Ovary (tissue), 9 donors: ENCODE results near the gene FBXL20. TPM values are rescaled to one million over a fixed set of nuclear protein-coding genes. Genes with fewer than 3 reads are reported as not detected.

ENCODE experiments used
- DNase-seq, 5 donors: peaks; one replicate each; pipeline ENCODE4 v3.0.0-alpha.2; 2019 to 2020
- H3K27ac ChIP-seq, 2 donors: fragments of 200-600 bp; one replicate each; pipeline versions ENCODE4 v1.5.1 to v1.8.0; 2019 to 2022
- H3K27me3 ChIP-seq: fragments of 200-600 bp; one replicate; pipeline ENCODE4 v1.8.0; 2022
- H3K36me3 ChIP-seq: fragments of 200-600 bp; sonication (generic); one replicate; pipeline ENCODE4 v1.5.1; 2019
- H3K4me1 ChIP-seq: one replicate; pipeline ENCODE4 v1.8.1; 2013; ENCODE audit warnings: mild to moderate bottlenecking, moderate library complexity; ENCODE audit not compliant: insufficient read depth
- H3K4me3 ChIP-seq: fragments of 200-600 bp; sonication (generic); one replicate; pipeline ENCODE4 v1.5.1; 2017
- H3K9me3 ChIP-seq, 2 donors: fragments of 200-600 bp in 1 of 2; sonication (generic) in 1 of 2; one replicate each; pipeline versions ENCODE4 v1.5.1 to v1.8.1; 2013 to 2019; ENCODE audit warnings: mild to moderate bottlenecking in 1 of 2, moderate library complexity in 1 of 2
- EP300 ChIP-seq: sonication (generic); formaldehyde crosslinking; IDR thresholded peaks from one replicate; pipeline ENCODE4 v1.6.1; 2017; ENCODE audit warnings: antibody characterized with exemption
- POLR2A ChIP-seq: fragments of 450-650 bp; IDR thresholded peaks from one replicate; pipeline ENCODE4 v1.6.1; 2017; ENCODE audit warnings: antibody characterized with exemption, mild to moderate bottlenecking, moderate library complexity
- WGBS, 3 donors: extraction: QIAGEN DNeasy Blood & Tissue Kit in 1 of 3; methylation state at CpG; one replicate each; pipeline versions ENCODE4 v1.1.5 to v1.1.7; 2013 to 2017; 5-methylcytosine and 5-hydroxymethylcytosine counted together
- intact Hi-C, 4 donors: fragments of 100-400 bp; cut with DNase I; formaldehyde crosslinking; loops; one replicate each; pipeline versions ENCODE4 v1.11.0 to v1.15.1; 2022 to 2023
- polyA plus RNA-seq, 2 donors: library from polyadenylated mRNA; stranded (reverse); fragments of 200-250 nt in 1 of 2; fragments of 350-450 nt in 1 of 2; fragmentation: Illumina TruSeq in 1 of 2; extraction: RNeasy Lipid Tissue Mini Kit (QIAGEN cat#74804) in 1 of 2; gene quantifications; one replicate each; pipeline ENCODE4 v1.2.3, GENCODE V29; 2013 to 2014
- total RNA-seq, 7 donors: library from RNA; depleted of rRNA in 2 of 7; stranded (reverse); fragments of >200 nt in 2 of 7; fragmentation: NEBNext Ultra II Directional in 3 of 7; extraction: Animal tissue kit (Norgen Biotek cat#: 25700) in 3 of 7; gene quantifications; one replicate each; pipeline versions ENCODE4 v1.1.0 to v1.2.4, GENCODE V29; 2016 to 2023
- TF ChIP-seq, protein P1 (sequence below), 3 donors: fragments of 450-650 bp in 2 of 3; fragments of 200-600 bp in 1 of 3; IDR thresholded peaks; one replicate each; pipeline versions ENCODE4 v1.5.1 to v1.8.0; 2016 to 2022; ENCODE audit warnings: antibody characterized with exemption in 3 of 3, mild to moderate bottlenecking in 1 of 3
- donor health status: DM: no; HTN: no; CAD: no; lungs with moderate emphysema.
- donor health status: DM: no; HTN: no; CAD: no.
- donor health status: Bipolar disorder and iron deficiency.
- donor health status: DM: yes; HTN: yes; CAD: no.
- donor health status: DM: no; HTN: no; CAD: no.
- donor health status: DM: yes; HTN: yes; CAD: no.

The FBXL20 gene
- total and polyA plus RNA-seq, 9 donors: 4.7 to 25.2 (median 16.6) TPM

DNA sequence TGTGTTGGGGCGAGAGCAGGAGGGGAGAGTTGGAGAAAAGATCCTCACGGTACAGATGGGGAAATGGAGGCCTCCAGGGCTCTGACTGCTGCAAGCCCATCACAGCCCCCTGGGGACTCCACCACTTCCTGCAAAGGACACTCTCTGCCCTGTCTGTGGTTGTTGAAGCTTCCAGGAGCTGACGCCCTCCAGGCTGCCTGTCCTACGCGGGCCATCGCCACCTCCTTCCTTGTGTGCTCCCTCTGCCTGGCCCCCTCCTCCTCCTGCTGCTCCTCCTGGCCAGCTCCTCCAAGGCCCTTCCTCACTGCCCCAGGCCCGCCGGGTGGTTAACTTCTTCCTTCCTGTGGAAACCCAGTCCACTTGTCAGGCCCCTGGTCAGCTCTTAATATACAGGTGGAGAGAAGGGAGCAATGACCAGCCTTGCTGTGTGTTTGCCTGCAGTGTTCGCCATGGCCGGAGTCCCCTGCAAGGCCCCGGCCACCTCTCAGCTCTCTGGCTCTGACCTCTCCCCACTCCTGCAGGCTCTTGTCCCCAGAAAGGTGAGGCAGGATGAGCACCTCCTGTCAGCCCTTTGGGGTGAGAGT lies 157.3 kb downstream of the FBXL20 start:
- DNase-seq: no peak
- H3K4me3 ChIP-seq: no peak overlapping the region
- no peaks in the 10 kb centered on the region for H3K36me3 ChIP-seq
- no peak overlapping the region for H3K27ac ChIP-seq
- intact Hi-C loops: loop anchor here (2.0 to 10.0 kb wide), 5 partner anchors 37 to 279 kb away; partner anchors contain the start of genes CACNB1 (in 1 of the 4) and FBXO47 (in 1 of the 4)
- no peaks in the 10 kb centered on the region for H3K4me1 ChIP-seq
- H3K9me3 ChIP-seq: no peaks in the 10 kb centered on the region
- 36 to 45% (median 42%) methylated on average over 11 of the region's 11 CpGs for WGBS, 3 donors
- TF ChIP-seq, protein P1, sequence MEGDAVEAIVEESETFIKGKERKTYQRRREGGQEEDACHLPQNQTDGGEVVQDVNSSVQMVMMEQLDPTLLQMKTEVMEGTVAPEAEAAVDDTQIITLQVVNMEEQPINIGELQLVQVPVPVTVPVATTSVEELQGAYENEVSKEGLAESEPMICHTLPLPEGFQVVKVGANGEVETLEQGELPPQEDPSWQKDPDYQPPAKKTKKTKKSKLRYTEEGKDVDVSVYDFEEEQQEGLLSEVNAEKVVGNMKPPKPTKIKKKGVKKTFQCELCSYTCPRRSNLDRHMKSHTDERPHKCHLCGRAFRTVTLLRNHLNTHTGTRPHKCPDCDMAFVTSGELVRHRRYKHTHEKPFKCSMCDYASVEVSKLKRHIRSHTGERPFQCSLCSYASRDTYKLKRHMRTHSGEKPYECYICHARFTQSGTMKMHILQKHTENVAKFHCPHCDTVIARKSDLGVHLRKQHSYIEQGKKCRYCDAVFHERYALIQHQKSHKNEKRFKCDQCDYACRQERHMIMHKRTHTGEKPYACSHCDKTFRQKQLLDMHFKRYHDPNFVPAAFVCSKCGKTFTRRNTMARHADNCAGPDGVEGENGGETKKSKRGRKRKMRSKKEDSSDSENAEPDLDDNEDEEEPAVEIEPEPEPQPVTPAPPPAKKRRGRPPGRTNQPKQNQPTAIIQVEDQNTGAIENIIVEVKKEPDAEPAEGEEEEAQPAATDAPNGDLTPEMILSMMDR (IDR thresholded peaks at IDR 0.05): no peak
- TF ChIP-seq POLR2A (no peak), EP300 (no peak)
- H3K27me3 ChIP-seq: no peaks in the 10 kb centered on the region

DNA sequence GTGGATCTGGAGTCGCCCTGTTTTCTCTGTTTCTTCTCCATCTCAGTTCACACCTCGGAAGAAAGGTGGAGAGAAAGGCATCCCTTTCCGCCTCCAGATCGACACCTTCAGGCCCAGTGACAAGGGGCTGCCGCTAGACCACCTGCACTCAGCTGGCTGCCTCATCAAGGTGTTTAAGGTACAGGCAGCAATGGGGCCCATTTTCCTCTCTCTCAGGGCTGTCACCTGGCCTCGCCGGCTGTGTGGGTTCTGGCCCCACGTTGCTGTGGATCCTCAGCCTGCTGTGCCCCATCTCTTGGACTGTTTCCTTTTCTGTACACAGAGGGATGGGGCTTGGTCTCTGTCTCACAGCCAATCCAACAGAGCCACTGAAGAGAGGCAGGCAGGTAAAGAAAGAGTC lies 158.3 kb downstream of the FBXL20 start:
- H3K36me3 ChIP-seq: no peaks in the 10 kb centered on the region
- no peak for DNase-seq
- no peak overlapping the region for H3K27ac ChIP-seq
- no peaks in the 10 kb centered on the region for H3K4me1 ChIP-seq
- 72 to 82% (median 73%) methylated on average over 8 of the region's 8 CpGs for WGBS, 3 donors
- no peak overlapping the region for H3K4me3 ChIP-seq
- TF ChIP-seq, protein P1 (IDR thresholded peaks at IDR 0.05): no peak
- TF ChIP-seq EP300: no peak
- TF ChIP-seq POLR2A: no peak
- no peaks in the 10 kb centered on the region for H3K9me3 ChIP-seq
- intact Hi-C loops: loop anchor here in 3 of 4 donors (5.0 to 10.0 kb wide), 4 partner anchors 36 to 278 kb away; partner anchors contain the start of genes CACNB1 (in 1 of the 3) and FBXO47 (in 1 of the 3)
- H3K27me3 ChIP-seq: no peaks in the 10 kb centered on the region

DNA sequence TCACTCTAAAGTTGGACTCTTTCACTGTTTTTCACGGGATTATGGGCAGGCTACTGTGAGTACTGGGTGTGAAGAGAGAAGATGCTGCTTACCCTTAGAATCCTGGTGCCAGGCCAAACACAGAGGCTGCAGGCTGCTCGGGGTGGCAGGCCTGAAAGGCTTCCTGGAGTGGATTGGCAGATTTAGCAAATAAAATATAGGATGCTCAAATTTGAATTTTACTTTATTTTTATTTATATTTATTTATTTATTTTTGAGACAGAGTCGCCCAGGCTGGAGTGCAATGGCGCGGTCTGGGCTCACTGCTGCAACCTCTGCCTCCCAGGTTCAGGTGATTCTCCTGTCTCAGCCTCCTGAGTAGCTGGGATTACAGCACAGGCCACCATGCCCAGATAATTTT lies 160.8 kb downstream of the FBXL20 start:
- Histone ChIP-seq H3K4me3 (no peak overlapping the region), H3K4me1 (no peaks in the 10 kb centered on the region), H3K36me3 (no peaks in the 10 kb centered on the region), H3K27ac (no peak overlapping the region), H3K9me3 (no peaks in the 10 kb centered on the region), H3K27me3 (no peaks in the 10 kb centered on the region)
- WGBS, 3 donors: 76 to 81% (median 80%) methylated on average over 5 of the region's 5 CpGs
- no peak for DNase-seq
- intact Hi-C loops: loop anchor here in 3 of 4 donors (5.0 to 10.0 kb wide), 4 partner anchors 33 to 276 kb away; partner anchors contain the start of genes CACNB1 (in 1 of the 3) and FBXO47 (in 1 of the 3)
- TF ChIP-seq POLR2A: no peak
- TF ChIP-seq, protein P1 (IDR thresholded peaks at IDR 0.05): no peak
- no peak for TF ChIP-seq EP300

DNA sequence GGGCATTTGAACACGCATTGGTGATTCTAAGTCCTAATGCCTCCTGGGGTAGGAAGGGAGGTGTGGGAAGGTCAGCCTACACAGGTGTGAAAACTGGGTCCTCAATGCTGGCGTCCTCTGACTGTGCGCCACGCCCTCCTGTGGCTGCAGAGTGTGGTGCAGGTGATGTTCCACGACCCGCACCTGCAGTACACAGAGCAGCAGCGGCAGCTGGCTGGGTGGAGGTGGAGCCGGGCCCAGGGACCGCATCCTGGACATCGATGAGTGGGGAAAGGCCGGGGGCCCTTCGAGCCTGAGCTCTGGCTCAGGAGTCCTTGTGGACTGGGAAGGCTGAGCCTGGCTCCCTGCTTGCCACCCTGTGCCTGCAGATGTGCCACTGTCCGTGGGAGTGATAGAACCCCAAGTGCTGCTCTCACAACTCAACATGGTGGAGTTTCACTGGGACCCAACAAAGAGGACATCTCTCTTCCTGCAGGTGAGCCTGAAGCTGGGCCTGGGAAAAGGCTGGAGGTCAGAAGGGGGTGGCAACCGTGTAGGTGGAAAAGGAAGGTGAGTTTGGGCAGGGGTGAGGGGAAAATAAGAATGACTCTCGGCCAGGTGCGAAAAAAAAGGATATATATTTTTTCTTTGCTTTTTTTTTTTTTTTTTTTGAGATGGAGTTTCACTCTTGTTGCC lies 161.6 kb downstream of the FBXL20 start:
- Histone ChIP-seq H3K27me3 (no peaks in the 10 kb centered on the region), H3K9me3 (no peaks in the 10 kb centered on the region), H3K36me3 (no peaks in the 10 kb centered on the region), H3K27ac (no peak overlapping the region), H3K4me1 (no peaks in the 10 kb centered on the region), H3K4me3 (no peak overlapping the region)
- TF ChIP-seq POLR2A: no peak
- TF ChIP-seq, protein P1 (IDR thresholded peaks at IDR 0.05): no peak
- WGBS, 3 donors: 22 to 26% (median 25%) methylated on average over 16 of the region's 16 CpGs
- DNase-seq: no peak
- intact Hi-C loops: loop anchor here in 3 of 4 donors (5.0 to 10.0 kb wide), 6 partner anchors 32 to 275 kb away; partner anchors contain the start of genes ARL5C (in 1 of the 3), CACNB1 (in 1 of the 3) and FBXO47 (in 1 of the 3)
